HG03066 (cell line): ENCODE results near the gene ICE1.
"Not testable (repeated sequence)": the region's sequence is repeated elsewhere in the genome, so short reads cannot be mapped to it uniquely, and the experiment has no call there.

Experiments
- ATAC-seq: cut with Tn5 transposase; IDR thresholded peaks from one replicate; pipeline ENCODE4 v1.9.1; 2021; ENCODE audit warnings: low read depth; ENCODE audit not compliant: unreplicated experiment

Gene ICE1

GRCh38 chr5:5437227-5438172 lies 15.0 kb downstream of the ICE1 start:
- no peak for ATAC-seq

GRCh38 chr5:5451863-5452262 lies 29.4 kb downstream of the ICE1 start:
- ATAC-seq = no peak

- no peak for ATAC-seq
These were observed 30.7 kb downstream of the ICE1 start for GRCh38 chr5:5453131-5453530.

- ATAC-seq = no peak
These were observed 31.9 kb downstream of the ICE1 start for GRCh38 chr5:5454391-5454790.

- no peak for ATAC-seq
These were observed 34.4 kb downstream of the ICE1 start for GRCh38 chr5:5456858-5457257.

- ATAC-seq = no peak
These were observed 37.8 kb downstream of the ICE1 start for GRCh38 chr5:5460311-5460710.

- ATAC-seq = no peak
These were observed 38.5 kb downstream of the ICE1 start for GRCh38 chr5:5461012-5461411.

GRCh38 chr5:5464036-5464715 lies 41.7 kb downstream of the ICE1 start:
- no peak for ATAC-seq

- no peak for ATAC-seq
These were observed 43.8 kb downstream of the ICE1 start for GRCh38 chr5:5466227-5466626.

- no peak for ATAC-seq
These were observed 45.3 kb downstream of the ICE1 start for GRCh38 chr5:5467737-5468136.

- no peak for ATAC-seq
These were observed 48.5 kb downstream of the ICE1 start for GRCh38 chr5:5470933-5471332.

- ATAC-seq = no peak
These were observed 50.7 kb downstream of the ICE1 start for GRCh38 chr5:5473226-5473625.

GRCh38 chr5:5474961-5475360 lies 52.5 kb downstream of the ICE1 start:
- ATAC-seq = no peak

GRCh38 chr5:5475975-5476374 lies 53.5 kb downstream of the ICE1 start:
- ATAC-seq = no peak

- ATAC-seq = not testable (repeated sequence)
These were observed 57.1 kb downstream of the ICE1 start for GRCh38 chr5:5479578-5479977.

GRCh38 chr5:5480481-5481111 lies 58.1 kb downstream of the ICE1 start:
- ATAC-seq = no peak

GRCh38 chr5:5481206-5481605 lies 58.7 kb downstream of the ICE1 start:
- ATAC-seq = no peak

GRCh38 chr5:5481633-5482032 lies 59.2 kb downstream of the ICE1 start:
- no peak for ATAC-seq

GRCh38 chr5:5483350-5483749 lies 60.9 kb downstream of the ICE1 start:
- ATAC-seq = no peak

GRCh38 chr5:5483880-5484598 lies 61.6 kb downstream of the ICE1 start:
- no peak for ATAC-seq

- no peak for ATAC-seq
These were observed 63.6 kb downstream of the ICE1 start for GRCh38 chr5:5486122-5486521.
